Pancreas (tissue), 10 donors: ENCODE results near the gene NEK4. TPM values are rescaled to one million over a fixed set of nuclear protein-coding genes. Genes with fewer than 3 reads are reported as not detected.

Experiments
- ATAC-seq, 4 donors: fragments of 200-7000 bp; cut with Tn5 transposase; one replicate each; pipeline versions ENCODE4 v1.8.0 to v1.9.1; 2020; ENCODE audit warnings: mild to moderate bottlenecking in 4 of 4, moderate library complexity in 4 of 4
- DNase-seq, 6 donors: peaks; one replicate each; pipeline ENCODE4 v3.0.0-alpha.2; 2020
- FAIRE-seq: peaks from 2 replicates; lab custom pipeline; 2012; peaks lifted over from hg19 to GRCh38; lab: Jason Lieb, UNC
- H3K27ac ChIP-seq, 4 donors: fragments of 200-600 bp; sonication (generic); 1 replicate in 3 of 4; 2 replicates in 1 of 4; pipeline versions ENCODE4 v1.5.0 to v1.8.0; 2020
- H3K27me3 ChIP-seq, 4 donors: fragments of 200-600 bp; one replicate each; pipeline ENCODE4 v1.8.0; 2021
- H3K36me3 ChIP-seq, 3 donors: fragments of 200-600 bp; sonication (generic) in 1 of 3; one replicate each; pipeline versions ENCODE4 v1.5.0 to v1.8.0; 2020 to 2021
- H3K4me1 ChIP-seq, 3 donors: fragments of 200-600 bp; one replicate each; pipeline ENCODE4 v1.8.0; 2021
- H3K4me3 ChIP-seq, 4 donors: fragments of 200-600 bp; sonication (generic) in 2 of 4; one replicate each; pipeline versions ENCODE4 v1.5.0 to v1.8.0; 2020 to 2021
- H3K9me3 ChIP-seq, 4 donors: fragments of 200-600 bp; one replicate each; pipeline ENCODE4 v1.8.0; 2021
- WGBS, 2 donors: extraction: QIAGEN DNeasy Blood & Tissue Kit; methylation state at CpG; one replicate each; pipeline ENCODE4 v1.1.7; 2013; 5-methylcytosine and 5-hydroxymethylcytosine counted together
- intact Hi-C, 3 donors: fragments of 100-400 bp; cut with DNase I; formaldehyde crosslinking; loops; one replicate each; pipeline versions ENCODE4 v1.11.1 to v1.14.2; 2022
- polyA plus RNA-seq, 2 donors: library from polyadenylated mRNA; stranded (reverse); fragments of 200-250 nt; gene quantifications; one replicate each; pipeline ENCODE4 v1.2.3, GENCODE V29; 2013
- total RNA-seq, 6 donors: library from RNA; stranded (reverse); fragmentation: NEBNext Ultra II Directional in 4 of 6; extraction: Animal tissue kit (Norgen Biotek cat#: 25700) in 4 of 6; gene quantifications; one replicate each; pipeline versions ENCODE4 v1.2.1 to v1.2.4, GENCODE V29; 2021 to 2023
- TF ChIP-seq, protein P1 (sequence below), 4 donors: fragments of 200-600 bp; sonication (generic) in 3 of 4; IDR thresholded peaks; one replicate each; pipeline versions ENCODE4 v1.5.0 to v1.8.0; 2021; ENCODE audit warnings: antibody characterized with exemption in 4 of 4
- donor health status: healthy with polysubstance abuse.
- donor health status: DM: no; HTN: no; CAD: no; lungs with moderate emphysema.
- donor health status: DM: no; HTN: no; CAD: no.
- donor health status: control.
- donor health status: control.
- donor health status: Bipolar disorder and iron deficiency.
- donor health status: DM: yes; HTN: yes; CAD: no.
- donor health status: DM: no; HTN: no; CAD: no.
- donor health status: DM: no; HTN: no; CAD: no.
- donor health status: DM: yes; HTN: yes; CAD: no.

Gene NEK4
- total and polyA plus RNA-seq, 8 donors = 4.0 to 22.0 (median 14.8) TPM

DNA sequence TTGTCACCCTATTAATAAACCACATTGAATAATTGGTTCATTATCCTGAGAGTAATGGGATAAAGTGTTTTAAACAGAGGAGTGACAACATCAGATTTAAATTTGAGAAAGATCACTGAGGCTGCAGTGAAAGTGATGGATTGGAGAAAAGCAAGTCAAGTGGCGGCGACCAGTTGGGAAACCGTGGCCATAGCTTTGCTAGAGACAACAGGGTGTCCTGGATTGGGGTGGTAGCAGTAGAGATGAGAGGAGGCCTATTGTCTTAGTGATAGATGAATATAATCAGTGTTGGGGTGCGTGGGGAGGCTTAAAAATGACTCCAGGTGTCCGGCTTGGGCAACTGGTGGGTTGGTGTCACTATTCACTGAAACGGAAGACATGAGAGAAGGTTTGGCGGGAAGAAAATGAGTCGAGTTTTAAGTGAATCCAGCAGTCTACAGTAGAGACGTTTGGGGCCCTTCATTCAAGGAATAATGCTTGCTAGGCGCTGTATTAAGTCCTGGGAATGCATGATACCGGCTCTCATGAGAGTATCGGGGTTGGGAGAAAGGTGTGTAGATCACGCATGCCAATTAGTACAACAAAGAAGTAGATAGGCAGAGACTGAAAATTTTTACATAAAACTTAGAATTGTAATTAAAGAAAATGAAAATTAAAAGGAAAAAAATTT, 819 bp downstream of the NEK4 start:
- H3K36me3 ChIP-seq = no peaks in the 10 kb centered on the region
- peak overlapping the region; percentile 34 to 93 (median 74) for H3K4me3 ChIP-seq
- no peaks in the 10 kb centered on the region for H3K27me3 ChIP-seq
- ATAC-seq (peak in 3 of 4 donors; percentile 2 to 3 (median 3)), DNase-seq (peak in 1 of 6 donors; percentile 11), FAIRE-seq (no peak)
- peaks cover 7 to 11% (median 8%) of the 10 kb centered on the region in 3 donors for H3K4me1 ChIP-seq
- intact Hi-C loops = no loop called here
- no peaks in the 10 kb centered on the region for H3K9me3 ChIP-seq
- H3K27ac ChIP-seq = peak overlapping the region in 2 of 4 donors; percentile 68 to 81
- TF ChIP-seq, protein P1, sequence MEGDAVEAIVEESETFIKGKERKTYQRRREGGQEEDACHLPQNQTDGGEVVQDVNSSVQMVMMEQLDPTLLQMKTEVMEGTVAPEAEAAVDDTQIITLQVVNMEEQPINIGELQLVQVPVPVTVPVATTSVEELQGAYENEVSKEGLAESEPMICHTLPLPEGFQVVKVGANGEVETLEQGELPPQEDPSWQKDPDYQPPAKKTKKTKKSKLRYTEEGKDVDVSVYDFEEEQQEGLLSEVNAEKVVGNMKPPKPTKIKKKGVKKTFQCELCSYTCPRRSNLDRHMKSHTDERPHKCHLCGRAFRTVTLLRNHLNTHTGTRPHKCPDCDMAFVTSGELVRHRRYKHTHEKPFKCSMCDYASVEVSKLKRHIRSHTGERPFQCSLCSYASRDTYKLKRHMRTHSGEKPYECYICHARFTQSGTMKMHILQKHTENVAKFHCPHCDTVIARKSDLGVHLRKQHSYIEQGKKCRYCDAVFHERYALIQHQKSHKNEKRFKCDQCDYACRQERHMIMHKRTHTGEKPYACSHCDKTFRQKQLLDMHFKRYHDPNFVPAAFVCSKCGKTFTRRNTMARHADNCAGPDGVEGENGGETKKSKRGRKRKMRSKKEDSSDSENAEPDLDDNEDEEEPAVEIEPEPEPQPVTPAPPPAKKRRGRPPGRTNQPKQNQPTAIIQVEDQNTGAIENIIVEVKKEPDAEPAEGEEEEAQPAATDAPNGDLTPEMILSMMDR (IDR thresholded peaks at IDR 0.05) = no peak
- WGBS, 2 donors = 13 to 16% methylated on average over 13 of the region's 13 CpGs

DNA sequence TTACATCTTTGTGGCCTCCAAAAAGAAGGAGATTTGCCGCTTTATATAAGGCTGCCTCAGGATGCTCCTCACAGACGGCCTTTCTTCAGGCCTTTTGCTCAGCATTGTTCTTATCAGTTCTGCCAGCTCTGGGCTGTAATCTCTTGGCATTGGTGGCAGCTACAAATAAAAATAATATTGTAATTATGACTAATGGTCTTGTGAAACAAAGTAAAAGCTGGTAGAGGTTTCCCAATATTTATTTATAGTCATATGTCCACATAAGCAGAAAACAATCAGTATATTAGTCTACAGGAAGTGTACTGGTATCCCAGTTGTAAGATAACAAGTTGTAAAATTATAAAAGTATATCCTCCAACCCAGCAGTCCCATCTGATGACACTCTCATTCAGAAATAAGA, 7.3 kb downstream of the NEK4 start:
- TF ChIP-seq, protein P1 (IDR thresholded peaks at IDR 0.05) = no peak
- H3K27me3 ChIP-seq = no peaks in the 10 kb centered on the region
- WGBS, 2 donors = 66 to 70% methylated on average over 2 of the region's 2 CpGs
- ATAC-seq (peak in 3 of 4 donors; percentile 53 to 86 (median 63)), DNase-seq (no peak), FAIRE-seq (no peak)
- H3K4me1 ChIP-seq = peaks cover 0 to 6% (median 0%) of the 10 kb centered on the region in 3 donors
- H3K36me3 ChIP-seq = peaks cover 0 to 27% (median 4%) of the 10 kb centered on the region in 3 donors
- H3K9me3 ChIP-seq = no peaks in the 10 kb centered on the region
- H3K4me3 ChIP-seq = no peak overlapping the region
- H3K27ac ChIP-seq = peak overlapping the region in 1 of 4 donors; percentile 29
- intact Hi-C loops = no loop called here

DNA sequence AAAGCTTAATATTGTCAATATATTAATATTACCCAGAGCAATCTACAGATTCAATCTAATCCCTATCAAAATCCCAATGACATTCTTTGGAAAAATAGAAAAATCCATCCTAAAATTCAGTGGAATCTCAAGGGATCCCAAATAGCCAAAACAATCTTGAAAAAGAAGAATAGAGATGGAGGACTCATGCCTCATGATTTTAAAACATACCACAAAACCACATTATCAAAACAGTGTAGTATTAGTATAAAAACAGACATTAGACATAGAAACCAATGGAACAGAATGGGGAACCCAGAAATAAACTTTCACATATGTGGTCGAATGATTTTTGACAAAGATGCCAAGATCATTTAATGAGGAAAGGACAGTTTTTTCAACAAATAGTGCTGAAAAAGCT, 14.6 kb downstream of the NEK4 start:
- Histone ChIP-seq H3K27ac (no peak overlapping the region), H3K9me3 (no peaks in the 10 kb centered on the region), H3K36me3 (peaks cover 0 to 23% (median 12%) of the 10 kb centered on the region in 3 donors), H3K27me3 (no peaks in the 10 kb centered on the region), H3K4me3 (no peak overlapping the region), H3K4me1 (no peaks in the 10 kb centered on the region)
- no peak for FAIRE-seq
- no peak for ATAC-seq
- 89 to 97% methylated on average over 1 of the region's 1 CpG for WGBS, 2 donors
- DNase-seq = no peak
- intact Hi-C loops = no loop called here
- TF ChIP-seq, protein P1 (IDR thresholded peaks at IDR 0.05) = no peak

DNA sequence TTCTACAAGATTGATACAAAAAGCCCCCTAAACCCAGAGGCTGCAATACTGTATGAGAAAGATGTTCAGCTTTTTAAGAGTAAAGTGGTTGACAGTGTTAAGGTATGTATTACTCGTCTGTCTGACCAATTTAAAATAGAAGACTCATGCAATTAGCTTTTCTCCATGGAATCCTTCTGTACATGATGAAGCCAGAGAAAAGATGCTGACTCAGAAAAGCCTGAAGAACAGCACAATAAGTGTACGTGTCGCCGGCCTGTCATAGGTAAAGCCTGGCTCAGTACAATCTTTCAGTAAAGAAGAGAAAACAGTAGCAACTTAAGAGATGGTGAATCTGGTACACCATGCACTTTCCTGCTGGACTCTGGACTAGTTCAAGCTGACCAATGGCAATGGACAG, 16.4 kb downstream of the NEK4 start:
- H3K4me3 ChIP-seq = no peak overlapping the region
- H3K27me3 ChIP-seq = no peaks in the 10 kb centered on the region
- intact Hi-C loops = no loop called here
- WGBS, 2 donors = 89 to 95% methylated on average over 4 of the region's 4 CpGs
- H3K4me1 ChIP-seq = no peaks in the 10 kb centered on the region
- DNase-seq (no peak), FAIRE-seq (no peak), ATAC-seq (no peak)
- no peak overlapping the region for H3K27ac ChIP-seq
- H3K9me3 ChIP-seq = no peaks in the 10 kb centered on the region
- peaks cover 0 to 29% (median 12%) of the 10 kb centered on the region in 3 donors for H3K36me3 ChIP-seq
- TF ChIP-seq, protein P1 (IDR thresholded peaks at IDR 0.05) = no peak

DNA sequence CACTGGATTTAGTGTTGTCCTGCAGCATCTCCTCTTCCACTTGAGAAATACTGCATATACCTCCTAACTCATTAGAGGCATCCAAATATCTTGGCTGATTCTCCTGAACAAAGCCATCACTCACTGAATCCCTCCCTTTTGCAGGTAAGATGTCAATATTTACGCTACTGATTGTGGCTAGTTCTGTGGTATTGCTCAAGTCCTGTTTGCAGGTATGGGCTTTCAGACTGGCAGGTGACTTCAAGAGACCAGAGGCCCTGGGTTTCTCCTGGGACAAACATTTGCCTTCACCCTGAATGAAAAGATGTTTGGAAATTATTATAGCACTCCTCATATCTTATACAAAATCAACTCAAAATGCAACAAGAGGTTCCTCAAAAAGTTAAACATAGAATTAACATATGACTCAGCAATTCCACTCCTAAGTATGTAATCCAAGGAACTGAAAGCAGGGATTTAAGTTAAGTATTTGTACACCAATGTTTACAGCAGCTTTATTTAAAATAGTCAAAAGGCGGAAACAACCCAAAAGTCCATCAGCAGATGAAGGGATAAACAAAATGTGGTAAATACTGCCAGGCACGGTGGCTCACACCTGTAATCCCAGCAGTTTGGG, 18.6 kb downstream of the NEK4 start:
- DNase-seq (no peak), FAIRE-seq (no peak), ATAC-seq (no peak)
- intact Hi-C loops = no loop called here
- Histone ChIP-seq H3K27me3 (no peaks in the 10 kb centered on the region), H3K4me3 (no peak overlapping the region), H3K4me1 (no peaks in the 10 kb centered on the region), H3K9me3 (no peaks in the 10 kb centered on the region), H3K27ac (no peak overlapping the region), H3K36me3 (peaks cover 0 to 26% (median 23%) of the 10 kb centered on the region in 3 donors)
- TF ChIP-seq, protein P1 (IDR thresholded peaks at IDR 0.05) = no peak
- 82 to 83% methylated on average over 3 of the region's 3 CpGs for WGBS, 2 donors
